Umbilical cord (tissue), 2 donors: ENCODE results near the gene NMNAT1. TPM values are rescaled to one million over a fixed set of nuclear protein-coding genes. Genes with fewer than 3 reads are reported as not detected.
"Not testable (repeated sequence)": the region's sequence is repeated elsewhere in the genome, so short reads cannot be mapped to it uniquely, and the experiment has no call there.

Source experiments
- DNase-seq: peaks from one replicate; pipeline ENCODE4 v3.0.0-alpha.2; 2015; ENCODE audit warnings: low spot score
- total RNA-seq: library from RNA; depleted of rRNA; stranded (reverse); fragments of >200 nt; gene quantifications from one replicate; pipeline ENCODE4 v1.2.3, GENCODE V29; 2014; ENCODE audit warnings: low replicate concordance; ENCODE audit not compliant: insufficient read depth

Gene NMNAT1
- total RNA-seq, 1 donor from 2014 or later: 15.9 TPM

DNA sequence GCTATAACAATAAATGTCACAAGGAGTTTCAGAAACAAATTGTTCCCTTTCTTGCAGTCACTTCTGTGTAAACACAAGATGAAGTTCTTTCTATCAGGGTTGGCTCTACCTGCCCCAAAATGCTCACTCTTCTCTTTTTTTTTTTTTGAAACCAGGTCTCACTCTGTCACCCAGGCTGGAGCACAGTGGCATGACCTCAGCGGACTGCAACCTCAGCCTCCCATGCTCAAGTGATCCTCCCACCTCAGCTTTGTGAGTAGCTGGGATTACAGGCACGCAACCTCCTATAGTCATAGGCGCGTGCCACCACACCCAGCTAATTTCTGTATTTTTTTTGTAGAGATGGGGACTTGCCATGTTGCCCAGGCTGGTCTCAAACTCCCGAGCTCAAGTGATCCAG lies 22.7 kb upstream of the NMNAT1 start:
- no peak for DNase-seq

DNA sequence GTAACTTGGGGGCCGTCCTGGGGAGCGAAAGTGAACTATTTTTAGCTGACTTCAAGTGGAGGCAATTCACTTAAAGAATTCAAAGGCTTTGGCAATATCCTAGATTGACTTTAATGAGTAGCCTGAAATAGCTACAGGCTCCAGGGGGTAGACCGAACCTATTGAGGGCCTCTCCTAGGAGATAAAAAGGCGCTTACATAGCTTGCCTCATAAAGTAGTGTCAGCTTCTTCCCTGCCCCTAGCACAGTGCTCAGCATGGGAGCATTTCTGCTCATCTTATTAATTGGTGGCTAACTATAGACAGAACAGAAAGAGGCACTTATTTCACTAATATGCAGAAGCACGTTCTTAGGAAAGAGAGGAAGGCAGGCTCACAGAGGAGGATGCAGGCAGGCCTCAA lies 20.9 kb upstream of the NMNAT1 start:
- DNase-seq: no peak

DNA sequence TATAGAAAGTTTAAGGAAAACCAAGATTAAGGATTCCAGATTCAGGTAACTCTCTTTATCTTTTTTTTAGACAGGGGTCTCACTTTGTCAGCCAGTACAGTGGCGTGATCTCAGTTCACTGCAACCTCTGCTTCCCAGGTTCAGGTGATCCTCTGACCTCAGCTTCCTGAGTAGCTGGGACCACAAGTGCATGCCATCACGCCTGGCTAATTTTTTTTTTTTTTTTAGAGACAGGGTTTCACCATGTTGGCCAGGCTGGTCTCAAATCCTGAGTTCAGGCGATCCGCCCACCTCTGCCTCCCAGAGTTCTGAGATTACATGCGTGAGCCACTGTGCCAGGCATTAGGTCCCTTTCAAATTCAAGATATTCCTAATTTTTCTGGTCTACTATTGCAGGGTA lies 16.0 kb upstream of the NMNAT1 start:
- DNase-seq: no peak

DNA sequence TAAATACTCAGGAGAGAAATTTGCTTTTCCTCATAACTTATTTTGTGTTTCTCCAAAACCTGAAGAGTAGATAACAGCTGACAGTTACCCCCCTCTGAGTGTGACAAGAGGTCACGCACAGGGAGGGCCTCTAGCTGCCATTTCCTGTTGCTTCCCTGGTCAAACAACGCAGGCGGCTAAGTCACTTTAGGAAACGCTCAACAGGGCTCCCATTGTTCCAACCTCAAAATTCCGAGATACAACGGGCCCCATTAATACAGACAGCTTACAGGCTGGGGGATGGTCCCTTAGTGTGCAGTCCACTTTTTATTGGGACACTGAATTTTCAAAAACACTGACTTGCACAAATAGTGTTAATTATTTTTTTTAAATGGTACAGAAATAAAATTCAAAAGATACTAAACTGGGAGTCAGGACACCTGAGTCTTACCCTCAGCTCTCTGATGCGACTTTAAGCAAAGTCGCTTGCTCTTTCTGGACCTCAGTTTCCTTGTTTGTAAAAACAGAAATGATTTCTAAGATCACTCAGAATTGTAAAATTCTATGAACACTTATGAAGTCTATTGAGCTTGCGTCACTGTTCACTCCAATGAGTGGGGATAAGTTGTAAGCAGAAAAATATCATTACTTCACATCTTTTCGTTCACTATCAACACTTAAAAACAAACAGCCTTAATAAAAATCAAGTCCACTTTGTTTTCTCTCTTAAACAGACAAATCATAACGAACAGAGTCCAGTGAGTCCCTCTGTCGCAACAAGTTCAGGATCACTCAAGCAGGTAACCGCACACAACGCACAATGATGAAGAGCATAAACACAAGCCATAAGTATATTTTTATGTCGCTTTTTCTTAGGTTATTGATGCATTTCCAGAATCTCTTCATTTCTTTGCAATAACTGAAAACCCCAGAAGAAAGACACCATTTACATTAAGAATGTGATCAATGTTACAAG lies 13.6 kb upstream of the NMNAT1 start:
- no peak for DNase-seq

DNA sequence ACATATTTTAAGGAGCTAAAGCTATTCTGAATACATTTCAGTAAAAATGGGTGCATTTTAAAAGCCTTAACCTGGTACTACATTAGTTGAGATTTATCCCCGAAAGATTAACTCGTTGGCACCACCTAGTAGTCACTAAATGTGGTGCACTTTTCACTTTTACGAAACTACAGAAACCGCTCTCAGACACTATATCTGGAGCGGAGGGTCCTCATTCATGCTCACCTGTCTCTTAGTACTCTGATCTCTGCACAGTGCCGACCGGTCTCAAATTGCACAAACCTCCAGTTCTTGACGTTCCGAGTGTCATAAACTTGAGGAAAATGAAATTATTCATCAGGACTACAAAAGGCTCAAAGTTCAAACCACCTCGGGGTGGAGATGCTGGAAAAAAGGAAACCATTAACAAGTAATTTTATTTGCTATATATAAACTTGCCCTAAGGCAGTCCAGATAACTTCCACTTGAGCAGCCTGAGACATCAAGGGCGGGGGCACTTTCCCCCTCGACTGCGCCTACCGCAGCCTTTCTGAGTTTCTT lies 806 bp upstream of the NMNAT1 start:
- DNase-seq: peak; percentile 56

DNA sequence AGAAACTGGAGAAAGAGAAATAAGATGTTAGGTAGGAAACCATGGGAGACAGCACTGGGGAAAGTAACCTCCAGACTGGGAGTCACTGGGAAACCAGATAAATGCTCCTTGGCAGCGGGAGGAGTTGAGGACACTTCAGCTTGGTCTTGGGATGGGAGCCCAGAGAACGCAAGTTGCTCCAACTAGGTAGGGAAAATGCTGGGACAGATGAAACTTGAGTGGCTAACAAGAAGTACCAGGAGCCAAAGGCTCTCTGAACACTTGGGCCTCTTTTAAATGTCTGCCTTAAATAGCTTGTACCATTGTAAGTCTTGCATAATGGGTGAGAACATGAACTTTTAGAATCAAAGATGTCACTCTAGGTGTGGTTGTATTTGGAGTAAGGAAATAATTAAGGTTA lies 3.0 kb downstream of the NMNAT1 start:
- no peak for DNase-seq

DNA sequence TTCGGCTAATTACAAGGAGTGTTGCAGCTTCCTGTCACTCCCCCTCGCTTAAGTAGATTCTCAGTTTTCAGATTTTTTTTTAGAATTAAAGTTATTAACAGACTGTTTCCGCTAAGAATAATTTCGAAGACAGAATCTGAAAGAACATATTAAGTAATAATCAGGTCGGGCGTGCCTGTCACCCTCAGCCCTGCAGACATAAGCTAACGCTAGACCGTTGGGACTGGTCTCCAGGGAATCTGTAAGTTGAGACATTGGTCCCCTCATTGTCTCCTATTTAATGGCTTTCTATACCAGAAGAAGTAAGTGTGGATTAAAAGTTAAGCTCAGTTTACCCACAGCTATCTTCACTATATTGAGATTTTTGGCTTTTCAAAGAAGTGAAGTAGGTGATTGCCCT lies 14.5 kb downstream of the NMNAT1 start:
- no peak for DNase-seq

DNA sequence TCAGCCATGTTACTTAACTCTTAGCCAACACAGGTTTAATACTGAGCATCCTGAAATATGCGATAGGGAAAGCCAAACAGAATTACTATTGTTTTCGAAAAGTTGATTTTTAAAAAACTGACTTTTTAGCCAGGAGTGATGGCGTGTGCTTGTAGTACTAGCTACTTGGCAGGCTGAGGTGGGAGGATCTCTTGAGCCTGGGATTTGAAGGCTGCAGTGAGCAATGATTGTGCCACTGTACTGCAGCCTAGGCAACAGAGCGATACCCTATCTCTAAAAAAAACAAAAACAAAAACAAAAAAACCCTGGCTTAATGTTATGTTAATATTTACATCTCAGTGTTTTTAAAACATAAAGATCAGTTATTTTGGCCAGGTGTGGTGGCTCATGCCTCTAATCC lies 16.7 kb downstream of the NMNAT1 start:
- peak; percentile 32 for DNase-seq

DNA sequence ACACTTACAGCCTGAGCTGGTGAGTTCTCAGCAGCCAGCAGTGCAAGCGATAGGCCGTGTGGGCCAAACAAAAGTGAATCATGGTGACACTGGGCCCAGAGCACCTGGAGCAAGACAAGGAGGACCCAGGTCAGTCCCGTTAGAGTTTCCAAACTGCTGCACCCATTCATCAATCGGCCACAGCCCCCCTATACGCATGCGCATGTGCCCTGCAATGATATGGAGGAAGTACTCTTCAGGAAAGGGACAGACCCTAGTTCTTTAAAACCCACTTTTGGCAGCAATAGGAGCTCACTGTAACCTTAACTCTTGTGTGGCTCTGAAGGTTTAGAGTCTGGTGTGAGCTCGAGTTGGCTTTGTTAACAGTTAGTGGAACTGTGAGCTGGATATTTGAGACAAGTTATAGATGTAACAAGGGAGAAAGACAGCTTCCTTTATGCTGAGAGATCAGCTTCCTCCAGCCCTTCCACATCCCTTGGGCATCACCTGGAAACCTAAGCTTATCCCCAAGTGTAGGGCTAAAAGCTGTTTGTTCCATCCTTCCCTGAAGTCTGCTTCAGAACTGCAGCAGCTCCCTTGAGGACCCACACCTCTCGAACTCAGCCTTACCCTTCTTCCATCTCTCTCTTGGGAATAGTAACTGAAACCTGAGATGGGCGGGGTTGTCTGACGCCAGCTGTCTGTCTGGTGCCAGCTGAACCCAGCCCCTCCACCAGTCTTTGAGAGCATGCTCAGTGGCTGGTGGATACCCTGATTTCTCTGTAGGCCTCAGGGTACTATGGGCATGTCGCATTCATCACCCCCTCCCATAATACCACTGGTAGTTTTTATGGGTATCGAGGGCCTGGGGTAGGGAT lies 17.7 kb downstream of the NMNAT1 start:
- DNase-seq: no peak

DNA sequence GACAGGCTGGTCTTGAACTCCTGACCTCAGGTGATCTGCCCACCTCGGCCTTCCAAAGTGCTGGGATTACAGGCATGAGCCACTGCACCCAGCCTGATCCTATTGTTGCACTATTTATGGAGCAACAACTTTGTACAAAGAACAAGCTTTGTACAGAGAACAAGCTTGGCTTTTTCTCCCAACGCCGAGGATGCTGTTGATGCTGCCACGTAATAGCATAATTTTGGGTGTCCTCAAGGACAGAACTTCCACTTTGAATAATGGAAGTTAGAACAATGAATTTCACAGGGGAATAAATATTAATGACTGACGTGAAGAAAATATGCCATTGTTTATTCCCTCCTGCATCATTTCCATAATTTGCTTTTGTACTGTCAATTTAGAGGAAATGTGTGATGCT lies 41.0 kb downstream of the NMNAT1 start:
- DNase-seq: no peak

DNA sequence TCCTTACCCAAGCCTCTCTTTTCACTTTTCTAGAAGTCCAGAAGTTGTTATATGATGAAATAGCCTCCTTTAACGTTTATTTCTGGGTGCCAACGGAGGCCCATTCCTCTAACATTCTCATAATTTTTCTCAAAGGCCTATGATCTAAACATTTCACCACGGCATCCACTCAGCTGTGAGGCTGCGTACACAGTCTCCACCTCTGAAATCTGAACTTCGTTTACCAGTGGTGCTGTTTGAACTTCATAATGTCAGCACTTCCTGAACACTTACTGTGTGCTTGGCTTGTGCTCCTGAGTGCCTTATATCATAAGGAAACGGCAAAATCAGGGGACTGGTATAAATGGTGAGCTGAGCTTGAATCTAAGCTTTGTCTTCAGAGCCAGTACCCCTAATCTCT lies 41.7 kb downstream of the NMNAT1 start:
- DNase-seq: no peak

DNA sequence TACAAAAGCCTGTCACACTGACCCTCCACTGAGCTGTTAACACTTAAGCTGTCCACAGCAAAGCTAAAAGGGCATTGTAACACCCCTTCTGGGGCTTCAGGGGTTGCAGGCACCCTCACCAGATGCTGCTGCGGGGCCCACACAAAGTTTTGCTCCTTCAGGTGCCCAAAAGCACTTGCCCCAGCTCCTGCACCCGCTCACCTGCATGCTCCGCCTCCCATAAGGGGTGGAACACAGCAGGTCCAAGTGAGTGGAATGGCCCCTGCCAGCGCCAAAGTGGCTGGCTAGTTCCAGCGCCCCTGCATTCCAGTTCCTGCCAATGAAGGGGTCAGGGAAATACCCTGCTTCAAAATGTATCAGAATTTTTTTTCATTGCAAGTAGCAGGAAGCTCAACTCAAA lies 46.5 kb downstream of the NMNAT1 start:
- DNase-seq: no peak

DNA sequence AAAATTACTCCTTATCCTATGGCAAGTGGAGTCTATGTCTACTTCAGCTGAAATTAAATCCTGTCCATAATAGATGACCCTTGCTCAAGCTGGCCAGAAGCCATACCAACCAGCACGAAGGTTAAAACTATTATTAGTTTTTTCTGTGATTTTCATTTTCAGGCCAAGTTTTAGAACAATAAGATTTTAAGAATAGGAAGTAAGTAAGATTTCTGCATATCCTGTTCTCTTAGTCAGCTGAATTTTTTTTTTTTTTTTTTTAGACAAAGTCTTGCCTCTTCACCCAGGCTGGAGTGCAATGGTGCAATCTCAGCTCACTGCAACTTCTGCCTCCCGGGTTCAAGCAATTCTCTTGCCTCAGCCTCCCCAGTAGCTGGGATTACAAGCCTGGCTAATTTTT lies 47.7 kb downstream of the NMNAT1 start:
- peak; percentile 21 for DNase-seq

DNA sequence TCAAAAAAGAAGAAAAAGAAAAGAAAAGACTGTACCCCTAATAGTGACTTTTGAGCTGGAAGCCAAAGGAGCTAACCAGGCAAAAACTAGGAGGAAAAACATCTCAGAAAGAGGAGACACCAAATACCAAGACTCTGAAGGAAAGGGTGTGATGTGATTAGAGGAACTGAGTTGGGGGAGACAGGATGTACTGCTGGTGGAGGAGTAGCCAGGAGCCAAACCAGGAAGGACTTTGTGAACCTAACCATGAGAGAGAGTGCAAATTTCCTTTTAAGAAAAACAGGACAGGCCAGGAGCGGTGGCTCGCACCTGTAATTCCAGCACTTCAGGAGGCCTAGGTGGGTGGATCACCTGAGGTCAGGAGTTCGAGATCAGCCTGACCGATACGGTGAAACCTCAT lies 49.6 kb downstream of the NMNAT1 start:
- no peak for DNase-seq

DNA sequence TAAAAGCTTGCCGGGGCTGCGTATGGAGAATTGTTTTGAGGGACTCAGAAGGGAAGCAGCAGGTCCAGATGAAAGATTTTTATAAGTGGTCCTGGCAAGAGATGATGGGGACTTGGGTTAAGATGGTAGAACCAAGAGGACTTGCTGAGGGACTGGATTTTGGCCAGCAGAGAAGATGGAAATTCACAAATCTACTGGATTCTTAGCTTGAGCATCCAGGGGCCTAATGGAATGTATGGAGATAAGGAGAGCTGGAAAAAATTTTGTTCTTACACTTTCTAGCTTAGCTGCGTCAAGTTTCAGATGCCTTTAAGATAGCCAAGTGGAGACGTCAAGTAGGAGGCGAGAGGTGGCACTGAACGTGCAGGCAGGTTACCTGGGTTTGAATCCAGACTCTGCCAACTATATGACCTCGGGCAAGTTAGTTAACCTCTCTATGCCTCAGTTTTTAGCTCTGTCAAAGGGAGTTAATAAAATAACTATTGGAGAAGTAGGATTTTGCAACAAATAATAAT lies 50.3 kb downstream of the NMNAT1 start:
- DNase-seq: peak; percentile 74

DNA sequence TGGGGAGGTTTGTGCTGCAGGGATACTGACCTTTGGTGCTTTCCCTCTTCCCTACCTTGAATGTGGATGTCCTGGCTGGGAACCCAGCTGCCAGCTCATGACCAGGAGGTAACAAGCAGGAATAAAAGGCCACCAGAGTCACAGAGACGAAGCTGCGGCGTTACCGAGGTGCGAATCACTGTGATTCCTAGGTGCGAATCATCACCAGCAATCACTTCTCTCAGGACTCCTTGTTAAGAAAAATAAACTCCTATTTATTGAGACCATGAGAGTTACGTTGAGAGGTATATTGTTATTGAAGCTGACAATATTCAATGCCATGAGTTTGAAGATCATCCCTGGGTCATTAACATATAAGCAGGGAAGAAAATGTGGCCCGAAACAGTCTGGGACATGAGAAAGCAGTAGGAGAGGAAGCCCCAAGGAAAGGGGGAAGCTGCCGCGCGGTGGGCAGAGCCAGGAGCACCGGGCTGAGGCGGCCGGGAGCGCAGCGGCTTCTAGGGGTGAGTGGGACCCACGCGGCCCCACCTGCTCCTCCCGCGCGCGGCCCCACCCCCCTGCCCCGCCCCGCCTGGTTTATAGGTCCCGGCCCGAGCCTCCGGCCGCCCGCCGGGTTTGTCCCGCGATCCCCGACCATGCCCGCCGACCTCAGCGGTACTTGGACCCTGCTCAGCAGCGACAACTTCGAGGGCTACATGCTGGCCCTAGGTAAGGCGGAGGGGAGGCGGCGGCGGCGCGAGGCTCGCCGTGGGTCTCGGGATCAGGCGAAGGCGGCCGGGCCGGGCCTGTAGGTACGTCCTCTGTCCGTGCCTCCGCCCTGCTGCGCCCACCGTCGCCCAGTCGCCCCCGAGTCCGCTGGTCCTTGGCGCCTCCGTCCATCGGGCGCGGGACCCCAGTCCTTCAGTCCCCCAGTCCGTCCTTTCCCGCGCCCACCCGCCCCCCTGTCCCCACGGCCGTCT lies 53.6 kb downstream of the NMNAT1 start, which contains the start of gene RBP7:
Gene RBP7, plus strand, starts transcription at position 605 of the 959 bp plus-strand sequence. Its CDS starts 31 bp downstream, at position 636.
- no peak for DNase-seq

DNA sequence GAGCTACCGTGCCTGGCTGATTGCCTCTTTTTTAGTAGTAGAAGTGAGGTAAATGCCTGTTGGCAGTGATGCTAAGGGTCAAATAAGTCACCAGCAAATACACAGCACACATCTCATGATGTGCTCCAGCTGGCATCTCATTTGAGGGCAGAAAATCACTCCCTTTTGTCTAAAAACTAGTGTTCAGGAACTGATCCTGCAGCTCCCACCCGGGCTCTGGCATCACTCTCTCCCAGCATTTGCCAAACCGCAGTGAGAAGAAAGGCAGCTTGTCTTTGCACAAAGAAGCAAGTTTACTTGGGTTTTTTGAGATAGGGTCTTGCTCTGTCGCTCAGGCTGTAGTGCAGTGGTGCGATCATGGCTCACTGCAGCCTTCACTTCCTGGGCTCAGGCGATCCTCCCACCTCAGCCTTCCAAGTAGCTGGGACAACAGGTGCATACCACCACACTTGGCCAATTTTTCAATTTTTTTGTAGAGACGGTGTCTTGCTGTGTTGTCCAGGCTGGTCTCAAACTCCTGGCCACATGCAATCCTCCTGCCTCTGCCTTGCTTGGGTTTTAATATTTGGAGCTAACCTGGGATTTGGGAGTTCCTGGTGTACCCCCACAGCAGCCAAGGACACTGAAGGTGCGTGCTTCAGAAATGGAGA lies 57.9 kb downstream of the NMNAT1 start:
- DNase-seq: no peak

DNA sequence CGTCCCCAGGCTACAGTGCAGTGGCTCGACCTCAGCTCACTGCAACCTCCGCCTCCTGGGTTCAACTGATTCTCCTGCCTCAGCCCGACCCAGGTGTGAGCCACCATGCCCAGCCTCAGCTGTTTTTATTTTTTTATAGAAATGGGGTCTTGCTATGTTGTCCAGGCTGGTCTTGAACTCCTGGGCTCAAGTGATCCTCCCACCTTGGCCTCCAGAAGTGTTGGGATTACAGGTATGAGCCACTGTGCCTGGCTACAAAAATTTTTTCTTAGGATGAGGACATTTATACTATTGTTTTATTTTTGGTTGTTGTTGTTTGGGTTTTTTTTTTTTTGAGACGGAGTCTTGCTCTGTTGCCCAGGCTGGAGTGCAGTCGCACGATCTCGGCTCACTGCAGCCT lies 62.0 kb downstream of the NMNAT1 start:
- DNase-seq: not testable (repeated sequence)

DNA sequence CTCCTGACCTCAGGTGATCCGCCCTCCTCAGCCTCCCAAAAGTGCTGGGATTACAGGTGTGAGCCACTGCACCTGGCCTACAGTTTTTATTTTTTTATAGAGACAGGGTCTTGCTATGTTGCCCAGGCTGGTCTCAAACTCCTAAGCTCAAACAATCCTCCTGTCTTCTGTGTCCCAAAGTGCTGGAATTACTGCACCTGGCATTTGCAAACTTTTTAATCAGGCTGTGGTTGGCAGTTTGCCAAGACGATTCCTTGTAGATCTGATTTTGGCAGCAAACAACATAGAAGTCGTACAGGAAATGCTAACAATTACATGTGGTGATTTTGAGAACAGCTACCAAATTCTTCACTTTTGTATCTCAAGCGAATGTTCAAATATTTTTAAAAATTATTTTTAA lies 63.9 kb downstream of the NMNAT1 start:
- DNase-seq: no peak

DNA sequence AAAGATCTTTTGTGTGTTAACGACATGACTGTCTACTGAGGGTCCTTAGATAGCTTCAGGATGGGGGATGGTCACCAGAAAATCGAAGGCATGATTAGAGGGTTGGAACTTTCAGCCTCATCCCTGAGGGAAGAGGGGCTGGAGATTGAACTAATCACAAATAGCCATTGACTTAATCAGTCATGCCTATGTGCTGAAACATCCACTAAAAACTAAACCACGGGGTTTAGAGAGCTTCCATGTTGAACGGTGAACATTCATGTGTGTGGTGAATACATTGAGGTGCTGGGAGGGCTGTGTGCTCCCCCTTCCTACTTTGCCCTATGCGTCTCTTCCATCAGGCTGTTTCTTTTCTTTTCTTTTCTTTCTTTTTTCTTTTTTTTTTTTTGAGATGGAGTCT lies 70.7 kb downstream of the NMNAT1 start:
- no peak for DNase-seq
